Activated B cell treated with CpG ODN at 0.5 μM for 24 hours (primary cell): ENCODE results near the gene STARD13. TPM values are rescaled to one million over a fixed set of nuclear protein-coding genes. Genes with fewer than 3 reads are reported as not detected.

Source experiments
- ATAC-seq: fragments of 200-7000 bp; cut with Tn5 transposase; one replicate; pipeline ENCODE4 v1.10.0; 2021; ENCODE audit warnings: low read depth, mild to moderate bottlenecking, moderate library complexity
- CTCF ChIA-PET: fragments of 350-600 bp; sonication (Branson Sonifier 250); formaldehyde crosslinking; loops from one replicate; lab custom pipeline; 2021; ENCODE audit warnings: antibody characterized with exemption; lab: Charles Lee
- POLR2A ChIA-PET: fragments of 350-600 bp; sonication (Branson Sonifier 250); formaldehyde crosslinking; loops from one replicate; lab custom pipeline; 2021; ENCODE audit warnings: antibody characterized with exemption; lab: Charles Lee
- DNase-seq: peaks from one replicate; pipeline ENCODE4 v3.0.0; 2022
- H3K27ac Mint-ChIP-seq: one replicate; pipeline ENCODE4 v1.8.0; 2020; ENCODE audit warnings: mixed read lengths
- H3K27me3 Mint-ChIP-seq: one replicate; pipeline ENCODE4 v1.8.0; 2021; ENCODE audit warnings: mixed read lengths
- H3K36me3 Mint-ChIP-seq: one replicate; pipeline ENCODE4 v1.8.0; 2021; ENCODE audit warnings: low read depth, mixed read lengths
- H3K4me1 Mint-ChIP-seq: one replicate; pipeline ENCODE4 v1.8.0; 2021; ENCODE audit warnings: mixed read lengths
- H3K4me3 Mint-ChIP-seq: one replicate; pipeline ENCODE4 v1.8.0; 2020; ENCODE audit warnings: mild to moderate bottlenecking, mixed read lengths
- H3K9me3 Mint-ChIP-seq: one replicate; pipeline ENCODE4 v1.8.0; 2020; ENCODE audit warnings: mixed read lengths
- intact Hi-C: fragments of 100-400 bp; cut with micrococcal nuclease; formaldehyde crosslinking; loops from one replicate; pipeline ENCODE4 v1.15.1; 2024
- total RNA-seq: library from RNA; stranded (reverse); gene quantifications from 2 replicates; pipeline ENCODE4 v1.2.3, GENCODE V29; 2022
- TF ChIP-seq, protein P1 (sequence below): fragments of 200-600 bp; IDR thresholded peaks from one replicate; pipeline ENCODE4 v1.8.0; 2022; ENCODE audit warnings: antibody characterized with exemption, mild to moderate bottlenecking

The STARD13 gene
- total RNA-seq, 1 donor from 2014 or later: 0.13 TPM

DNA sequence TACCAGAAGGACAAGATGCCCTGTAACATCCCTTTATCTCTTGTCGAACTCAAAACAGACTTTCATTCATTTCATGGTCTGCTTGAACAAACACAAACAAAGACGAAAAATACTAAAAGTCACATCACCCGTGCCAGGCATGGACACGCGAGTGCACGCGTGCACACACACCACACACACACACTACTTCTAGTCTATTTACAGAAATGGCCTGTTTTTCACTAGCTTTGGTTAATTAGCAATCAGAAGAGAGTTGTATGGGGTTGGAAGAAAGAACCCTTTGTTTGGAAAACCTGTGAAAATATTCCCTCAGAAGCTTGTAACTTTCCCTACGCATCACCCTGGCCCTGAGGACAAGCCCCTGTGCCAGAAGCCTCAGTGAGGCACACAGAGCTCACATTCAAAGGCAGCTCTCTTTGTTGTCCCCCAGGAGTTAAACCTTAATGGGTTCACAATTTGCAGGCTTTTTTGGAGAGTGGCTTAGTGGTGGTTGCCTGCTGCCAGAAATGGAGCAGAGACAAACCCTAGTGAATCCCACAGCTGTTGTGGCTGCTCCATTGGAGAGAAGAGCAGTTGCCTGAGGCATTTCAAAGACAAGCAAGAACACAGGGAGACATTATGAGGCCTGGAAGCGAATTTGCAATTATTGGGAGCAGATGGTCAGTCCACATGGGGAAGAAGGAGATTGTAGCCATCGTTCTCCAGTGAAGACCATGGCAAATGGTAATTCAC lies 55.9 kb downstream of the STARD13 start:
- Mint-ChIP-seq H3K9me3 (peaks cover 6% of the 10 kb centered on the region), H3K27ac (no peak overlapping the region), H3K4me1 (peaks cover 2% of the 10 kb centered on the region), H3K36me3 (no peaks in the 10 kb centered on the region), H3K4me3 (no peak overlapping the region), H3K27me3 (peaks cover 4% of the 10 kb centered on the region)
- DNase-seq (no peak), ATAC-seq (no peak)
- intact Hi-C loops: loop anchor here (2.0 to 5.0 kb wide), 2 partner anchors 259 to 642 kb away; partner anchors contain the start of gene PDS5B
- CTCF ChIA-PET: interaction anchor here (0.7 to 2.9 kb wide), 7 partner anchors 8 to 499 kb away, joined by 3 to 22 read pairs (median 4); no protein-coding TSS in a partner anchor
- TF ChIP-seq, protein P1, sequence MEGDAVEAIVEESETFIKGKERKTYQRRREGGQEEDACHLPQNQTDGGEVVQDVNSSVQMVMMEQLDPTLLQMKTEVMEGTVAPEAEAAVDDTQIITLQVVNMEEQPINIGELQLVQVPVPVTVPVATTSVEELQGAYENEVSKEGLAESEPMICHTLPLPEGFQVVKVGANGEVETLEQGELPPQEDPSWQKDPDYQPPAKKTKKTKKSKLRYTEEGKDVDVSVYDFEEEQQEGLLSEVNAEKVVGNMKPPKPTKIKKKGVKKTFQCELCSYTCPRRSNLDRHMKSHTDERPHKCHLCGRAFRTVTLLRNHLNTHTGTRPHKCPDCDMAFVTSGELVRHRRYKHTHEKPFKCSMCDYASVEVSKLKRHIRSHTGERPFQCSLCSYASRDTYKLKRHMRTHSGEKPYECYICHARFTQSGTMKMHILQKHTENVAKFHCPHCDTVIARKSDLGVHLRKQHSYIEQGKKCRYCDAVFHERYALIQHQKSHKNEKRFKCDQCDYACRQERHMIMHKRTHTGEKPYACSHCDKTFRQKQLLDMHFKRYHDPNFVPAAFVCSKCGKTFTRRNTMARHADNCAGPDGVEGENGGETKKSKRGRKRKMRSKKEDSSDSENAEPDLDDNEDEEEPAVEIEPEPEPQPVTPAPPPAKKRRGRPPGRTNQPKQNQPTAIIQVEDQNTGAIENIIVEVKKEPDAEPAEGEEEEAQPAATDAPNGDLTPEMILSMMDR: no peak
- POLR2A ChIA-PET: interaction anchor here (1.8 kb wide), 1 partner anchor 313 kb away, joined by 5 read pairs; no protein-coding TSS in a partner anchor

- no peaks in the 10 kb centered on the region for H3K36me3 Mint-ChIP-seq
- ChIA-PET CTCF (interaction anchor here (0.8 to 2.9 kb wide), 11 partner anchors 9 to 1936 kb away, joined by 3 to 29 read pairs (median 4); no protein-coding TSS in a partner anchor), POLR2A (interaction anchor here (1.0 to 1.8 kb wide), 2 partner anchors 314 to 495 kb away, joined by 3 to 5 read pairs; no protein-coding TSS in a partner anchor)
- intact Hi-C loops: loop anchor here (1.0 to 5.0 kb wide), 6 partner anchors 260 to 1935 kb away; partner anchors contain the start of gene PDS5B
- ATAC-seq: peak; percentile 62
- TF ChIP-seq, protein P1: peak; percentile 97
- no peak overlapping the region for H3K27ac Mint-ChIP-seq
- DNase-seq: no peak
- H3K4me3 Mint-ChIP-seq: no peak overlapping the region
- peaks cover 10% of the 10 kb centered on the region for H3K9me3 Mint-ChIP-seq
- H3K27me3 Mint-ChIP-seq: peaks cover 4% of the 10 kb centered on the region
- peaks cover 2% of the 10 kb centered on the region for H3K4me1 Mint-ChIP-seq
Measured at GRCh38 chr13:33228648-33229445, 56.7 kb downstream of the STARD13 start.

DNA sequence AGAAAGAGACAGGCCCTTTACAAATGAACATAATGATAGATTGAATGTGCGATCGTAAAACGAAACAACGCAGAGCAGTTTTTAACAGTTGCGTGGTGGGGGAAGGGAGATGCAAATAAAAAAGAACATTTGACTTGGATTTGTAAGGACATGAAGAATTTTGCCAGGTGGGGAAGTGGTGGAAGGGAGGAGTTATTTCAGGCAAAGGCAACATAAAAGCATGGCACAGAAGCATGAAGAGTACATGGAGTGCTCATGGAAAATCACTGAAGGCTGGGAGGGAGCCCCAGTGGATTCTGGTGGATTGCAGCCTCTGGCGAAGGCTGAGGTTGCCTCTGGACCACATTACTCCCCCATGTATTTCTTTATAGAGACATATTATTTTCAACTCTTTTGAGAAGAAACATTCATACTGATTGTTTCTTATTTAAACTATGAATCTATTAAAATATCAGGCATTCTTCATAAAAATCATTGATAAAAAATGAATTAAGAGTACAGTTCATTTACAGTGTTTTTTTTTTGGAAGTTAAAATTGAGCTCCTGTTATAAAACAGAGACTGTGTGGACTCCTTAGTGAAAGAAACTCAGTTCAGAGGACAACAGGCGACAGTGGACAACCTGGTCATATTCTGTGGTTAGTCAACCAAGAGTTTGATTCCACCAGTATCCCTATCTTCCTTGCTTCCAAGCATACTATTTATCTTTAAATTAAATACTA lies 57.5 kb downstream of the STARD13 start:
- H3K4me1 Mint-ChIP-seq: peaks cover 2% of the 10 kb centered on the region
- H3K27ac Mint-ChIP-seq: no peak overlapping the region
- H3K4me3 Mint-ChIP-seq: no peak overlapping the region
- intact Hi-C loops: loop anchor here (1.0 to 5.0 kb wide), 6 partner anchors 261 to 1936 kb away; partner anchors contain the start of gene PDS5B
- ATAC-seq: no peak
- H3K27me3 Mint-ChIP-seq: peaks cover 4% of the 10 kb centered on the region
- CTCF ChIA-PET: interaction anchor here (1.0 to 2.3 kb wide), 7 partner anchors 10 to 1937 kb away, joined by 3 to 29 read pairs (median 5); no protein-coding TSS in a partner anchor
- TF ChIP-seq, protein P1: no peak
- peaks cover 10% of the 10 kb centered on the region for H3K9me3 Mint-ChIP-seq
- DNase-seq: no peak
- POLR2A ChIA-PET: interaction anchor here (1.0 to 1.8 kb wide), 2 partner anchors 315 to 496 kb away, joined by 3 to 5 read pairs; no protein-coding TSS in a partner anchor
- H3K36me3 Mint-ChIP-seq: no peaks in the 10 kb centered on the region

DNA sequence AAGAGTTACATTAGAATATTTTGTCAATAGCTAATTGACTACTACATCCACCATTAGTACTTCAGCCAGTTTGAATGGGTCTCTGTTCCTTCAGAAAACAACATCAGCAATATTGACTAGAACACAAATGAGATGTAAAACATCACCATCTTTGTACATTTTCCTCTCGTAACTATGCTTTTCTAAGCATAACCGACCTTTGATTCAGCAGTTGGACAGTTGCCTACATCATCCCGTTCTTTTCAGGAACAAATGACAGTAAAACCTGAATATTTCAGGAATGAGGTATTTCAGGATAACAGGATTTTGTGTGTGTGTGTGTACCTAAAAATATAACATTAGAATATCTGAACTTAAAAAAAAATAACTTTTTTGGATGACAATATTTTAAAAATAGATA lies 60.9 kb downstream of the STARD13 start:
- no peak for ATAC-seq
- no peak for DNase-seq
- H3K4me1 Mint-ChIP-seq: peaks cover 2% of the 10 kb centered on the region
- no peaks in the 10 kb centered on the region for H3K36me3 Mint-ChIP-seq
- TF ChIP-seq, protein P1: no peak
- peaks cover 4% of the 10 kb centered on the region for H3K27me3 Mint-ChIP-seq
- peaks cover 4% of the 10 kb centered on the region for H3K9me3 Mint-ChIP-seq
- ChIA-PET CTCF (no interaction called here), POLR2A (no interaction called here)
- no peak overlapping the region for H3K27ac Mint-ChIP-seq
- intact Hi-C loops: loop anchor here (5.0 kb wide), 1 partner anchor 637 kb away; the partner anchor contains the start of gene PDS5B
- H3K4me3 Mint-ChIP-seq: no peak overlapping the region
